ENCODE measurements around the gene PLXDC2.

DNA sequence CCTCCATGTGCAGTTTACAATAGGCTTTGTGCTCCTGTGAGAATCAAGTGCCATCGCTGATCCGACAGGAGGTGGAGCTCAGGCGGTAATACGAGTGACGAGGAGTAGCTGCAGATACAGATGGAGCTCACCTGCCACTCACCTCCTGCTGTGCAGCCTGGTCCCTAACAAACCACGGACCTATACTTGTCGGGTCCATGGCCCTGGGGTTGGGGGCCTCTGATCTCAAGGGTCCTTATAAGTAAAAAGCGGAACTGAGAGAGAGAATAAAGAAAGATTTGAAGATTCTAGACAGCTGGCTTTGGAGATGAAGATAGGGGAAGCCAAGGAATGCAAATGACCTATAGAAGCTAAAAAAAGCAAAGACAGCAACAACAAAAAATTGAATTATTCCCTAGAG, 130.6 kb downstream of the PLXDC2 start:
- TF ChIP-seq, protein P1, sequence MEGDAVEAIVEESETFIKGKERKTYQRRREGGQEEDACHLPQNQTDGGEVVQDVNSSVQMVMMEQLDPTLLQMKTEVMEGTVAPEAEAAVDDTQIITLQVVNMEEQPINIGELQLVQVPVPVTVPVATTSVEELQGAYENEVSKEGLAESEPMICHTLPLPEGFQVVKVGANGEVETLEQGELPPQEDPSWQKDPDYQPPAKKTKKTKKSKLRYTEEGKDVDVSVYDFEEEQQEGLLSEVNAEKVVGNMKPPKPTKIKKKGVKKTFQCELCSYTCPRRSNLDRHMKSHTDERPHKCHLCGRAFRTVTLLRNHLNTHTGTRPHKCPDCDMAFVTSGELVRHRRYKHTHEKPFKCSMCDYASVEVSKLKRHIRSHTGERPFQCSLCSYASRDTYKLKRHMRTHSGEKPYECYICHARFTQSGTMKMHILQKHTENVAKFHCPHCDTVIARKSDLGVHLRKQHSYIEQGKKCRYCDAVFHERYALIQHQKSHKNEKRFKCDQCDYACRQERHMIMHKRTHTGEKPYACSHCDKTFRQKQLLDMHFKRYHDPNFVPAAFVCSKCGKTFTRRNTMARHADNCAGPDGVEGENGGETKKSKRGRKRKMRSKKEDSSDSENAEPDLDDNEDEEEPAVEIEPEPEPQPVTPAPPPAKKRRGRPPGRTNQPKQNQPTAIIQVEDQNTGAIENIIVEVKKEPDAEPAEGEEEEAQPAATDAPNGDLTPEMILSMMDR (IDR thresholded peaks at IDR 0.05), result no peak
- TF ChIP-seq EZH2 (IDR thresholded peaks at IDR 0.05; ENCODE audit: borderline replicate concordance, insufficient read depth, low read depth, low read length, poor library complexity, severe bottlenecking), result no peak

Measured in B cell (primary cell).